PFSK-1 (cell line): ENCODE data around the gene INPP5D.

Source experiments
- FOXP2 ChIP-seq: optimal IDR thresholded peaks from 2 replicates; pipeline ENCODE3; 2011; ENCODE audit warnings: borderline replicate concordance, control low read depth, inconsistent platforms; ENCODE audit not compliant: insufficient read depth; ENCODE audit errors: extremely low read length, extremely low read depth
- POLR2AphosphoS5 ChIP-seq: IDR thresholded peaks from 2 replicates; pipeline ENCODE4 v1.6.1; 2012; ENCODE audit warnings: low read depth, mild to moderate bottlenecking, control low read depth, low read length, moderate library complexity
- SIN3A ChIP-seq: IDR thresholded peaks from 2 replicates; pipeline ENCODE4 v1.6.1; 2012; ENCODE audit warnings: mild to moderate bottlenecking, low read length, moderate library complexity, borderline replicate concordance; ENCODE audit not compliant: insufficient read depth
- TAF1 ChIP-seq: IDR thresholded peaks from 2 replicates; pipeline ENCODE4 v1.6.1; 2012; ENCODE audit warnings: low read length, control low read depth, borderline replicate concordance; ENCODE audit not compliant: insufficient read depth
- TF ChIP-seq, protein P1 (sequence below), 2 experiments: IDR thresholded peaks; 2 replicates each; pipeline versions ENCODE4 v1.6.1 to v1.8.0; 2011 to 2012; ENCODE audit warnings: low read depth in 2 of 2, low read length in 2 of 2, control low read depth in 1 of 2, inconsistent platforms in 1 of 2, mild to moderate bottlenecking in 1 of 2, moderate library complexity in 1 of 2; ENCODE audit not compliant: insufficient read depth in 1 of 2

The INPP5D gene

DNA sequence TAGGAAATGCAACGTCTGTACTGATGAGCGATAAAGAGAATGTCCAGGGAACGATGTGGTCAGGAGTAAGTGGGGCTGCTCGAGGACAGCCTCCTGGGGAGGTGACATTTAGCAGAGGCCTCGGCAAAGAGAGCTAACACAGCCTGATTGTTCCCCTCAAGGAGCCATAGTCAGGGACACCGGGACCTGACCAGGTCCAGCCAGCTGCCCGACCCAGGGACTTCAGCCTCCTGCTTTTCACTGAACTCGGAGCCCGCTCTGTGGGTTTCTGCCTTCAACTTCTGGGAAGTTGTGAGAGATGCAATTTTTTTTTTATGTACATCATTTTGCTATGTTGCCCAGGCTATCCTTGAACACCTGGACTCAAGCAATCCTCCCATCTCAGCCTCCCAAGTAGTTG, 17.6 kb upstream of the INPP5D start:
- TF ChIP-seq POLR2AphosphoS5 (no peak), FOXP2 (no peak), SIN3A (no peak), TAF1 (no peak)
- TF ChIP-seq, protein P1, sequence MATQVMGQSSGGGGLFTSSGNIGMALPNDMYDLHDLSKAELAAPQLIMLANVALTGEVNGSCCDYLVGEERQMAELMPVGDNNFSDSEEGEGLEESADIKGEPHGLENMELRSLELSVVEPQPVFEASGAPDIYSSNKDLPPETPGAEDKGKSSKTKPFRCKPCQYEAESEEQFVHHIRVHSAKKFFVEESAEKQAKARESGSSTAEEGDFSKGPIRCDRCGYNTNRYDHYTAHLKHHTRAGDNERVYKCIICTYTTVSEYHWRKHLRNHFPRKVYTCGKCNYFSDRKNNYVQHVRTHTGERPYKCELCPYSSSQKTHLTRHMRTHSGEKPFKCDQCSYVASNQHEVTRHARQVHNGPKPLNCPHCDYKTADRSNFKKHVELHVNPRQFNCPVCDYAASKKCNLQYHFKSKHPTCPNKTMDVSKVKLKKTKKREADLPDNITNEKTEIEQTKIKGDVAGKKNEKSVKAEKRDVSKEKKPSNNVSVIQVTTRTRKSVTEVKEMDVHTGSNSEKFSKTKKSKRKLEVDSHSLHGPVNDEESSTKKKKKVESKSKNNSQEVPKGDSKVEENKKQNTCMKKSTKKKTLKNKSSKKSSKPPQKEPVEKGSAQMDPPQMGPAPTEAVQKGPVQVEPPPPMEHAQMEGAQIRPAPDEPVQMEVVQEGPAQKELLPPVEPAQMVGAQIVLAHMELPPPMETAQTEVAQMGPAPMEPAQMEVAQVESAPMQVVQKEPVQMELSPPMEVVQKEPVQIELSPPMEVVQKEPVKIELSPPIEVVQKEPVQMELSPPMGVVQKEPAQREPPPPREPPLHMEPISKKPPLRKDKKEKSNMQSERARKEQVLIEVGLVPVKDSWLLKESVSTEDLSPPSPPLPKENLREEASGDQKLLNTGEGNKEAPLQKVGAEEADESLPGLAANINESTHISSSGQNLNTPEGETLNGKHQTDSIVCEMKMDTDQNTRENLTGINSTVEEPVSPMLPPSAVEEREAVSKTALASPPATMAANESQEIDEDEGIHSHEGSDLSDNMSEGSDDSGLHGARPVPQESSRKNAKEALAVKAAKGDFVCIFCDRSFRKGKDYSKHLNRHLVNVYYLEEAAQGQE (IDR thresholded peaks at IDR 0.05; ENCODE audit: insufficient read depth in 1 of 2, low read depth in 2 of 2, low read length in 2 of 2): no peak

DNA sequence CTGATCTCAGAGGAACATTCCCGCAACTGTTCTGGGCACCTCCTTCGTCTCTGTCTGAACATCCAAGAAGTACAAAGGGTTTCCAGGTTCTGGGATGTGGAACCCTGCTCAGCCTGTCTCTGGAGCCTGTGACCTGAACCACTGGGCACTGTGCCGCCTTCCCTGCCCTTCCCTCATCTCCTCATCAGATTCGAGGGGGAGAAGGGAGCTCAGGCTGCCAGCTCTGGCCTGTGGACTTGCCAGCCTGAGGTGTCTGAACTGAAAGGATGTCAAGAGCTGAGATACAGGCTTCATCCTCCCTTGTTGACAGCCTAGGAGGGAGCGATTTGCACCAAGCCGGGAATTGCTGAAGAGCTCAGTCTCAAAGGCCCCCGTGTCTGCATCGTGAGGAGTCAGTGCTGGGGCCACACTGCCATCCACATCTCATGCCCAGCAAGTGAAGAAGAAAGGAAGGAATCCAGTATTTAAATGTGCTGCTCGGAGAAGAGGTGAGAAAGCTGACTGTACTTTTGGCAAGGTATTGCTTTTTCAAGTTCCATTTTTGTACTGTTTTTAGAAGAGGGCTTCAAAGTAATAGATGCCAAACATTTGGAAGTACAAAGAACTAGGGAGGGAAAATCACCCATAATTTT, 15.1 kb upstream of the INPP5D start:
- no peak for TF ChIP-seq SIN3A
- TF ChIP-seq, protein P1 (IDR thresholded peaks at IDR 0.05; ENCODE audit: insufficient read depth in 1 of 2, low read depth in 2 of 2, low read length in 2 of 2): no peak
- TF ChIP-seq FOXP2: no peak
- TF ChIP-seq TAF1: no peak
- no peak for TF ChIP-seq POLR2AphosphoS5

DNA sequence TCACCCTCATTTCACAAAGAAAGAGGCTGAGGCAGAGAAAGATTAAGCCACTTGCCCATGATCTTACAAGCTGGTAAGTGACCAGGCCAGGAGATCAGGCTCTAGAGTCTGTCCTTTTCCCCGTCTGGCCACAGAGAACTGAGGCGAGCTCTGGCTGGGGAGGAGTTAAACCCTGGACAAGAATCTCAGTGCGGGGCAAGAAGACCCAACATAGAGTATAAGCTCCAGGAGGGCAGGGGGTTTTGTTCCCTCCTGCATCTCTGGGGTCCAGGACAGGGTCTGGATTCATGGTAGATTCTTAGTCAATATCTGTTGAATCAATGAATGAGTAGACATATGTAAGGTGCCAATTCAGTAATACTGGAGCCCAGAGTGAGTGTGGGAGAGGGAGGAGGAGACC, 12.9 kb upstream of the INPP5D start:
- TF ChIP-seq FOXP2 (no peak), POLR2AphosphoS5 (no peak), TAF1 (no peak), SIN3A (no peak)
- TF ChIP-seq, protein P1 (IDR thresholded peaks at IDR 0.05; ENCODE audit: insufficient read depth in 1 of 2, low read depth in 2 of 2, low read length in 2 of 2): no peak

DNA sequence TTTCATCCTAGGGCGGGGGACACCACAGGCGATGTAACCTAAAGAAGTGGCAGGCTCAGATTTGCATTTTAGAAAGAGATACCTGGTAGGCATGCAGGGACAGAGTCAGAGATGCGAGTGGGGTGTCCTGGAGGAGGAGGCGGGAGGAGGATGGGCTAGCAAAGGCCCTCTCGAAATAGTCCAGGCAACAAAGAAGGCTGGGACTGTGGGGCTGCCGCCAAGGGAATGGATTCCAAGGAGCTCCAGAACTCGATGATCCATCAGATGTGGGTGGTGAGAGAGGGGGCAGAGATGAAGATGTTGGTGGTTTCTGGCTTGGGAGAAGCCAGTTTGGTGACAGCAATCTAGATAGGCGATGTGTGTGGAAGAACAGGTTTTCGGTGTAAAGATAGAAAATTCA, 12.5 kb upstream of the INPP5D start:
- no peak for TF ChIP-seq POLR2AphosphoS5
- no peak for TF ChIP-seq FOXP2
- TF ChIP-seq, protein P1 (IDR thresholded peaks at IDR 0.05; ENCODE audit: insufficient read depth in 1 of 2, low read depth in 2 of 2, low read length in 2 of 2): no peak
- no peak for TF ChIP-seq TAF1
- no peak for TF ChIP-seq SIN3A
